Erythroblast (primary cell): ENCODE data around the gene LRMDA.

Experiments used
- GATA1 ChIP-seq: IDR thresholded peaks from 2 replicates; pipeline ENCODE4 v1.6.1; 2011; ENCODE audit warnings: low read depth, mild to moderate bottlenecking, control low read depth, low read length, moderate library complexity
- POLR2A ChIP-seq: IDR thresholded peaks from 2 replicates; pipeline ENCODE4 v1.6.1; 2011; ENCODE audit warnings: mild to moderate bottlenecking, low read length

DNA sequence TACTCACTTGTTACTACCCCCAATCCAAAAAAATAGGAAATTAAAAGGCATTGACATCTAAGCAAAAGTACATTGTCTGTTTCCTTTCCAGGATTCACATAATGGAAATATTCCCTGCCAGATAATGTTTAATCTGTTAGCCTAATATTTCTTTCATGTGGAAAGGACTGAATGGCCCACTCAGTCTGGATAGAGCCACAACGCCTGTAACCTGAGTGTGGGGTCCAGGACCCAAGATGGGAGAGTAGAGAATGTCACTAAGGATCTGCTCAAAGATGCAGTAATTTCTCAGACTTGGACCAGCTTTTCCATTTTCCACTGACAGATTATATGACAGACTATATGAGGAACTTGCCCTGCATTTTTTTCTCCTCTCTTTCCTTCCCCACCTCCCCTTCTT lies 1117.3 kb downstream of the LRMDA start:
- TF ChIP-seq POLR2A (no peak), GATA1 (no peak)
